SK-N-SH (cell line): ENCODE measurements around the gene EXOC4. TPM values are rescaled to one million over a fixed set of nuclear protein-coding genes. Genes with fewer than 3 reads are reported as not detected.
A peak's percentile ranks its signal among the peaks of the same experiment; 100 is the strongest.

Experiments used
- CTCF ChIA-PET: fragments of 300-600, 350-600 bp; formaldehyde crosslinking; extraction: SDS; loops from one replicate; lab custom pipeline; 2021; lab: Yijun Ruan, JAX
- POLR2A ChIA-PET: fragments of 350-600 bp; sonication (Branson Sonifier 250); formaldehyde crosslinking; extraction: SDS; loops from one replicate; lab custom pipeline; 2020; ENCODE audit warnings: antibody characterized with exemption, inconsistent platforms; lab: Yijun Ruan, JAX
- DNase-seq: peaks from one replicate; pipeline ENCODE4 v3.0.0; 2012
- H2AFZ ChIP-seq: fragments of 200-600 bp; sonication (generic); 2 replicates; pipeline ENCODE4 v1.8.1; 2016; ENCODE audit warnings: antibody characterized with exemption, mild to moderate bottlenecking, low read depth
- H3F3A ChIP-seq: fragments of 200-600 bp; sonication (generic); replicated peaks from 2 replicates; pipeline ENCODE3; 2016; ENCODE audit warnings: antibody characterized with exemption, mild to moderate bottlenecking; ENCODE audit not compliant: insufficient read depth
- H3K27ac ChIP-seq, 2 experiments: fragments of 200-500 bp in 1 of 2; fragments of 200-600 bp in 1 of 2; sonication (Bioruptor generic) in 1 of 2; sonication (generic), shearing (Covaris generic) in 1 of 2; 2 replicates each; pipeline versions ENCODE4 v1.5.1 to v1.6.1; 2014 to 2016; ENCODE audit warnings: low read depth in 2 of 2, inconsistent platforms in 1 of 2, low read length in 1 of 2, mild to moderate bottlenecking in 1 of 2, mixed read lengths in 1 of 2
- H3K27me3 ChIP-seq: fragments of 200-600 bp; sonication (generic), shearing (Covaris generic); 2 replicates; pipeline ENCODE4 v1.6.1; 2016; ENCODE audit warnings: mixed run types; ENCODE audit not compliant: insufficient read depth
- H3K36me3 ChIP-seq, 2 experiments: fragments of 200-500 bp in 1 of 2; fragments of 200-600 bp in 1 of 2; sonication (Bioruptor generic) in 1 of 2; sonication (generic) in 1 of 2; replicated peaks in 1 of 2; 2 replicates each; pipeline versions ENCODE3 to v1.5.1; 2014 to 2016; ENCODE audit warnings: low read length in 1 of 2, mild to moderate bottlenecking in 1 of 2; ENCODE audit not compliant: insufficient read depth in 2 of 2, control insufficient read depth in 1 of 2
- H3K4me1 ChIP-seq, 2 experiments: fragments of 200-500 bp in 1 of 2; fragments of 200-600 bp in 1 of 2; sonication (Bioruptor generic) in 1 of 2; sonication (generic), shearing (Covaris generic) in 1 of 2; 2 replicates each; pipeline versions ENCODE4 v1.5.1 to v1.6.1; 2014 to 2016; ENCODE audit warnings: low read depth in 1 of 2, low read length in 1 of 2, mixed run types in 1 of 2; ENCODE audit not compliant: insufficient read depth in 2 of 2, control insufficient read depth in 1 of 2
- H3K4me2 ChIP-seq: fragments of 200-600 bp; sonication (generic), shearing (Covaris generic); 2 replicates; pipeline ENCODE4 v1.6.1; 2017; ENCODE audit warnings: mixed run types
- H3K4me3 ChIP-seq, 2 experiments: fragments of 200-500 bp in 1 of 2; fragments of 200-600 bp in 1 of 2; sonication (Bioruptor generic) in 1 of 2; sonication (generic), shearing (Covaris generic) in 1 of 2; 2 replicates each; pipeline versions ENCODE4 v1.5.1 to v1.8.1; 2014 to 2016; ENCODE audit warnings: low read depth in 2 of 2, inconsistent platforms in 1 of 2, low read length in 1 of 2, mild to moderate bottlenecking in 1 of 2, mixed read lengths in 1 of 2, moderate library complexity in 1 of 2
- H3K79me2 ChIP-seq: fragments of 200-600 bp; sonication (generic); 2 replicates; pipeline ENCODE4 v1.8.1; 2017; ENCODE audit warnings: mild to moderate bottlenecking; ENCODE audit not compliant: insufficient read depth
- H3K9ac ChIP-seq: fragments of 200-600 bp; sonication (generic); 2 replicates; pipeline ENCODE4 v1.6.1; 2017; ENCODE audit warnings: mixed run types
- H3K9me2 ChIP-seq: fragments of 200-600 bp; sonication (generic); 2 replicates; pipeline ENCODE4 v1.6.1; 2017; ENCODE audit warnings: mixed run types
- H3K9me3 ChIP-seq: fragments of 200-600 bp; sonication (generic); 2 replicates; pipeline ENCODE4 v1.6.1; 2017; ENCODE audit warnings: mixed run types, mild to moderate bottlenecking, moderate library complexity
- H4K20me1 ChIP-seq: fragments of 200-600 bp; sonication (generic); 2 replicates; pipeline ENCODE4 v1.6.1; 2017; ENCODE audit warnings: mild to moderate bottlenecking, mixed run types; ENCODE audit not compliant: insufficient read depth
- CHD2 ChIP-seq: fragments of 150-350 bp; IDR thresholded peaks from 2 replicates; pipeline ENCODE4 v1.6.1; 2018; ENCODE audit warnings: low read length; ENCODE audit not compliant: partially characterized antibody
- CTCF ChIP-seq: fragments of 200-600 bp; sonication (generic); IDR thresholded peaks from 2 replicates; pipeline ENCODE4 v1.6.1; 2017; ENCODE audit warnings: antibody characterized with exemption, mild to moderate bottlenecking, moderate library complexity
- ELF1 ChIP-seq: IDR thresholded peaks from 2 replicates; pipeline ENCODE4 v1.4.0; 2012
- EP300 ChIP-seq, 2 experiments: IDR thresholded peaks; 2 replicates each; pipeline versions ENCODE4 v1.4.0 to v1.6.1; 2012; ENCODE audit warnings: borderline replicate concordance in 1 of 2, low read depth in 1 of 2, low read length in 1 of 2
- EZH2phosphoT487 ChIP-seq: fragments of 200-600 bp; sonication (generic); IDR thresholded peaks from 2 replicates; pipeline ENCODE4 v1.6.1; 2017; ENCODE audit warnings: low read depth, mixed run types, mild to moderate bottlenecking, antibody characterized with exemption, moderate library complexity, borderline replicate concordance
- FOXM1 ChIP-seq: IDR thresholded peaks from 2 replicates; pipeline ENCODE4 v1.4.0; 2012; ENCODE audit warnings: low read depth, mild to moderate bottlenecking
- GABPA ChIP-seq: IDR thresholded peaks from 2 replicates; pipeline ENCODE4 v1.4.0; 2012; ENCODE audit warnings: low read depth, mild to moderate bottlenecking
- GATA2 ChIP-seq: sonication (generic); formaldehyde crosslinking; IDR thresholded peaks from 2 replicates; pipeline ENCODE4 v1.5.0; 2020; ENCODE audit warnings: mild to moderate bottlenecking, missing genetic modification reagents
- JUND ChIP-seq: IDR thresholded peaks from 2 replicates; pipeline ENCODE4 v1.4.0; 2012
- MEF2A ChIP-seq: IDR thresholded peaks from 2 replicates; pipeline ENCODE4 v1.4.0; 2012; ENCODE audit warnings: low read depth, borderline replicate concordance
- MXI1 ChIP-seq: IDR thresholded peaks from 2 replicates; pipeline ENCODE4 v1.6.1; 2012; ENCODE audit warnings: mild to moderate bottlenecking, low read depth, low read length, improper control_type of control experiment
- RAD21 ChIP-seq: IDR thresholded peaks from 2 replicates; pipeline ENCODE4 v1.6.1; 2012; ENCODE audit warnings: mild to moderate bottlenecking, low read length
- RCOR1 ChIP-seq: fragments of 150-350 bp; IDR thresholded peaks from 2 replicates; pipeline ENCODE4 v1.6.1; 2017; ENCODE audit warnings: antibody characterized with exemption, low read length
- RXRA ChIP-seq: IDR thresholded peaks from 2 replicates; pipeline ENCODE4 v1.4.0; 2012; ENCODE audit warnings: low read depth, mild to moderate bottlenecking, borderline replicate concordance
- SIN3A ChIP-seq: IDR thresholded peaks from 2 replicates; pipeline ENCODE4 v1.6.1; 2012; ENCODE audit warnings: low read depth, mild to moderate bottlenecking, low read length, moderate library complexity, borderline replicate concordance
- TCF12 ChIP-seq: IDR thresholded peaks from 2 replicates; pipeline ENCODE4 v1.4.0; 2012
- TEAD4 ChIP-seq: IDR thresholded peaks from 2 replicates; pipeline ENCODE4 v1.4.0; 2012; ENCODE audit warnings: mild to moderate bottlenecking, borderline replicate concordance; ENCODE audit not compliant: insufficient read depth
- WGBS: methylation state at CpG from one replicate; pipeline ENCODE4 v1.1.6; 2017; ENCODE audit warnings: low lambda C conversion rate; 5-methylcytosine and 5-hydroxymethylcytosine counted together
- polyA plus RNA-seq, 3 experiments: library from polyadenylated mRNA; depleted of rRNA; stranded (reverse); fragments of >200 nt; gene quantifications; 2 replicates each; pipeline ENCODE4 v1.2.3, GENCODE V29; 2012
- TF ChIP-seq, protein P1 (sequence below): IDR thresholded peaks from 2 replicates; pipeline ENCODE4 v1.6.1; 2012; ENCODE audit warnings: mild to moderate bottlenecking, low read depth, low read length, moderate library complexity
- TF ChIP-seq, protein P2 (sequence below): IDR thresholded peaks from 2 replicates; pipeline ENCODE4 v1.4.0; 2012; ENCODE audit warnings: low read depth, borderline replicate concordance
- TF ChIP-seq, protein P3 (sequence below): IDR thresholded peaks from 2 replicates; pipeline ENCODE4; 2012

Gene EXOC4
- polyA plus RNA-seq, 1 of the 3 experiments (the other 2 are of a cell fraction) = 37.3 TPM

GRCh38 chr7:133543657-133544056 lies 290.8 kb downstream of the EXOC4 start:
- TF ChIP-seq, protein P1, sequence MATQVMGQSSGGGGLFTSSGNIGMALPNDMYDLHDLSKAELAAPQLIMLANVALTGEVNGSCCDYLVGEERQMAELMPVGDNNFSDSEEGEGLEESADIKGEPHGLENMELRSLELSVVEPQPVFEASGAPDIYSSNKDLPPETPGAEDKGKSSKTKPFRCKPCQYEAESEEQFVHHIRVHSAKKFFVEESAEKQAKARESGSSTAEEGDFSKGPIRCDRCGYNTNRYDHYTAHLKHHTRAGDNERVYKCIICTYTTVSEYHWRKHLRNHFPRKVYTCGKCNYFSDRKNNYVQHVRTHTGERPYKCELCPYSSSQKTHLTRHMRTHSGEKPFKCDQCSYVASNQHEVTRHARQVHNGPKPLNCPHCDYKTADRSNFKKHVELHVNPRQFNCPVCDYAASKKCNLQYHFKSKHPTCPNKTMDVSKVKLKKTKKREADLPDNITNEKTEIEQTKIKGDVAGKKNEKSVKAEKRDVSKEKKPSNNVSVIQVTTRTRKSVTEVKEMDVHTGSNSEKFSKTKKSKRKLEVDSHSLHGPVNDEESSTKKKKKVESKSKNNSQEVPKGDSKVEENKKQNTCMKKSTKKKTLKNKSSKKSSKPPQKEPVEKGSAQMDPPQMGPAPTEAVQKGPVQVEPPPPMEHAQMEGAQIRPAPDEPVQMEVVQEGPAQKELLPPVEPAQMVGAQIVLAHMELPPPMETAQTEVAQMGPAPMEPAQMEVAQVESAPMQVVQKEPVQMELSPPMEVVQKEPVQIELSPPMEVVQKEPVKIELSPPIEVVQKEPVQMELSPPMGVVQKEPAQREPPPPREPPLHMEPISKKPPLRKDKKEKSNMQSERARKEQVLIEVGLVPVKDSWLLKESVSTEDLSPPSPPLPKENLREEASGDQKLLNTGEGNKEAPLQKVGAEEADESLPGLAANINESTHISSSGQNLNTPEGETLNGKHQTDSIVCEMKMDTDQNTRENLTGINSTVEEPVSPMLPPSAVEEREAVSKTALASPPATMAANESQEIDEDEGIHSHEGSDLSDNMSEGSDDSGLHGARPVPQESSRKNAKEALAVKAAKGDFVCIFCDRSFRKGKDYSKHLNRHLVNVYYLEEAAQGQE = no peak
- TF ChIP-seq RAD21 (0 out of 2 replicates have a peak, but pooled peaks have one; percentile 20), RXRA (no peak), MEF2A (no peak), GABPA (no peak), EZH2phosphoT487 (no peak), SIN3A (no peak), TCF12 (peak; percentile 21; the same call in 1 of the 2 replicates), JUND (peak; percentile 14; the same call in 1 of the 2 replicates), RCOR1 (peak; percentile 66; the same call in 1 of the 2 replicates), ELF1 (no peak), FOXM1 (no peak), CHD2 (peak; percentile 35), TEAD4 (peak; percentile 25; the same call in 1 of the 2 replicates), EP300 (IDR thresholded peaks at IDR 0.05; ENCODE audit: borderline replicate concordance in 1 of 2, low read depth in 1 of 2, low read length in 1 of 2) (peak; percentile 11 to 95; a peak in 3 of 4 replicates), MXI1 (no peak), CTCF (no peak), GATA2 (CRISPR knock-in tag) (peak; percentile 86)
- TF ChIP-seq, protein P2, sequence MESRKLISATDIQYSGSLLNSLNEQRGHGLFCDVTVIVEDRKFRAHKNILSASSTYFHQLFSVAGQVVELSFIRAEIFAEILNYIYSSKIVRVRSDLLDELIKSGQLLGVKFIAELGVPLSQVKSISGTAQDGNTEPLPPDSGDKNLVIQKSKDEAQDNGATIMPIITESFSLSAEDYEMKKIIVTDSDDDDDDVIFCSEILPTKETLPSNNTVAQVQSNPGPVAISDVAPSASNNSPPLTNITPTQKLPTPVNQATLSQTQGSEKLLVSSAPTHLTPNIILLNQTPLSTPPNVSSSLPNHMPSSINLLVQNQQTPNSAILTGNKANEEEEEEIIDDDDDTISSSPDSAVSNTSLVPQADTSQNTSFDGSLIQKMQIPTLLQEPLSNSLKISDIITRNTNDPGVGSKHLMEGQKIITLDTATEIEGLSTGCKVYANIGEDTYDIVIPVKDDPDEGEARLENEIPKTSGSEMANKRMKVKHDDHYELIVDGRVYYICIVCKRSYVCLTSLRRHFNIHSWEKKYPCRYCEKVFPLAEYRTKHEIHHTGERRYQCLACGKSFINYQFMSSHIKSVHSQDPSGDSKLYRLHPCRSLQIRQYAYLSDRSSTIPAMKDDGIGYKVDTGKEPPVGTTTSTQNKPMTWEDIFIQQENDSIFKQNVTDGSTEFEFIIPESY = no peak
- TF ChIP-seq, protein P3, sequence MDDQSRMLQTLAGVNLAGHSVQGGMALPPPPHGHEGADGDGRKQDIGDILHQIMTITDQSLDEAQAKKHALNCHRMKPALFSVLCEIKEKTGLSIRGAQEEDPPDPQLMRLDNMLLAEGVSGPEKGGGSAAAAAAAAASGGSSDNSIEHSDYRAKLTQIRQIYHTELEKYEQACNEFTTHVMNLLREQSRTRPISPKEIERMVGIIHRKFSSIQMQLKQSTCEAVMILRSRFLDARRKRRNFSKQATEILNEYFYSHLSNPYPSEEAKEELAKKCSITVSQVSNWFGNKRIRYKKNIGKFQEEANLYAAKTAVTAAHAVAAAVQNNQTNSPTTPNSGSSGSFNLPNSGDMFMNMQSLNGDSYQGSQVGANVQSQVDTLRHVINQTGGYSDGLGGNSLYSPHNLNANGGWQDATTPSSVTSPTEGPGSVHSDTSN = peak; percentile 32; the same call in 1 of the 2 replicates
- H3K27me3 ChIP-seq = no peaks in the 10 kb centered on the region
- no peak overlapping the region for H3K4me3 ChIP-seq
- no peak overlapping the region for H3K9ac ChIP-seq
- H3K79me2 ChIP-seq = no peaks in the 10 kb centered on the region
- no peak for DNase-seq
- CTCF ChIA-PET = interaction anchor here (1.3 to 1.8 kb wide), 2 partner anchors 110 to 199 kb away, joined by 4 to 10 read pairs; no protein-coding TSS in a partner anchor
- H3K4me1 ChIP-seq = peaks cover 0 to 48% of the 10 kb centered on the region in 2 experiments; a peak in 2 of 4 replicates
- no peak overlapping the region for H3K4me2 ChIP-seq
- H3K9me3 ChIP-seq = no peaks in the 10 kb centered on the region
- WGBS = 58% methylated on average over 3 of the region's 3 CpGs
- no peaks in the 10 kb centered on the region for H3F3A ChIP-seq
- peaks cover 0 to 5% of the 10 kb centered on the region in 2 experiments for H3K36me3 ChIP-seq
- peak overlapping the region in 1 of 2 experiments; percentile 97; a peak in 2 of 4 replicates for H3K27ac ChIP-seq
- POLR2A ChIA-PET = interaction anchor here (1.3 kb wide), 1 partner anchor 13 kb away, joined by 3 read pairs; no protein-coding TSS in a partner anchor
- H3K9me2 ChIP-seq = no peaks in the 10 kb centered on the region
- no peak overlapping the region for H2AFZ ChIP-seq
- H4K20me1 ChIP-seq = no peaks in the 10 kb centered on the region
